Measurements from ENCODE around the gene NFIB. TPM values are rescaled to one million over a fixed set of nuclear protein-coding genes. Genes with fewer than 3 reads are reported as not detected.

The NFIB gene
- total and polyA plus RNA-seq, 8 donors = 8.9 to 65.0 (median 45.7) TPM

DNA sequence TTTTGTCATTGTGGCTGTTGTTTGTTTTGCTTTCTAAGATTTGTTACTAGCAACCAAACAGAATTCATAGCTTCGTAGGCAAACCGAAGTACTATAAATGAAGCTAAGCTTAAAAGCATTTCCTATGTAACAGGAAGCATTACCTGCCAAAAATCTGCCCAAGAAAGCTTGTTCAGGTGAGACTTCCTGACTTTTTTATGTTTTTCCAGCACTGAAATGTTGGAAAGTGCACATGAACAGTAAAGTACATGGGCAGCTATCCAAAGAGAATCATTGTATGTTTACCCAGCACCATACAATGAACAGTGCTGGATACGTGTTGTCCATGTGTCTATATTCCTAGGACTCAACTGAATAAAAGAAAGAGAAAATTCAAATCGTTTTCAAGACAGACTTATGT is 247.1 kb downstream of the NFIB start:
- FAIRE-seq = no peak
- TF ChIP-seq, protein P1, sequence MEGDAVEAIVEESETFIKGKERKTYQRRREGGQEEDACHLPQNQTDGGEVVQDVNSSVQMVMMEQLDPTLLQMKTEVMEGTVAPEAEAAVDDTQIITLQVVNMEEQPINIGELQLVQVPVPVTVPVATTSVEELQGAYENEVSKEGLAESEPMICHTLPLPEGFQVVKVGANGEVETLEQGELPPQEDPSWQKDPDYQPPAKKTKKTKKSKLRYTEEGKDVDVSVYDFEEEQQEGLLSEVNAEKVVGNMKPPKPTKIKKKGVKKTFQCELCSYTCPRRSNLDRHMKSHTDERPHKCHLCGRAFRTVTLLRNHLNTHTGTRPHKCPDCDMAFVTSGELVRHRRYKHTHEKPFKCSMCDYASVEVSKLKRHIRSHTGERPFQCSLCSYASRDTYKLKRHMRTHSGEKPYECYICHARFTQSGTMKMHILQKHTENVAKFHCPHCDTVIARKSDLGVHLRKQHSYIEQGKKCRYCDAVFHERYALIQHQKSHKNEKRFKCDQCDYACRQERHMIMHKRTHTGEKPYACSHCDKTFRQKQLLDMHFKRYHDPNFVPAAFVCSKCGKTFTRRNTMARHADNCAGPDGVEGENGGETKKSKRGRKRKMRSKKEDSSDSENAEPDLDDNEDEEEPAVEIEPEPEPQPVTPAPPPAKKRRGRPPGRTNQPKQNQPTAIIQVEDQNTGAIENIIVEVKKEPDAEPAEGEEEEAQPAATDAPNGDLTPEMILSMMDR (IDR thresholded peaks at IDR 0.05) = no peak
- intact Hi-C loops (cut with DNase I) = no loop called here

DNA sequence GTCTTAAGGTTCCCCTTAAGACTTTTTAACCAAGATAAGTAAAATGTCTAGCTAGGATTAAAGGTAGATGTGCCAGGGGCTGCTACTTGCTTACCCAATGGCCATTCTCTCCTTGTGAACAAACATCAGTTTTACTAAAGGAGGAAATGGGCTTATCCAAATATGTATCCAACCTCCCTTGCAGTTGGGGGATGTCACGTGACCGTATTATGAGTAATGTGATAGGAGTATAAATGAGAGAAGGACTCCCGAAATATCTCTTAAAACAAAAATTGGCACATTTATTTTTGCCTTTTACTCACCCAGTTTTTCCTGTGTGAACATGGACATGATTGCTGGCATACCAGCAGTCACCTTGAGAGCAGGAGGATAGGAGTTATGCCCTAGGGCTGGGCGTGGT is 247.9 kb downstream of the NFIB start:
- no peaks in the 10 kb centered on the region for H3K4me1 ChIP-seq
- ATAC-seq = no peak
- TF ChIP-seq, protein P1 (IDR thresholded peaks at IDR 0.05) = no peak
- intact Hi-C loops (cut with DNase I) = no loop called here
- no peak overlapping the region for H3K27ac ChIP-seq
- no peak overlapping the region for H3K4me3 ChIP-seq
- no peaks in the 10 kb centered on the region for H3K27me3 ChIP-seq
- no peaks in the 10 kb centered on the region for H3K9me3 ChIP-seq
- WGBS, 2 donors = 87 to 92% methylated on average over 4 of the region's 4 CpGs
- DNase-seq = no peak
- no peak for FAIRE-seq
- no peaks in the 10 kb centered on the region for H3K36me3 ChIP-seq

More for the DNA sequence above, 247.1 kb downstream of the NFIB start:
- Histone ChIP-seq H3K27me3 (no peaks in the 10 kb centered on the region), H3K4me3 (no peak overlapping the region), H3K27ac (no peak overlapping the region), H3K36me3 (no peaks in the 10 kb centered on the region), H3K9me3 (no peaks in the 10 kb centered on the region), H3K4me1 (no peaks in the 10 kb centered on the region)
- 71 to 72% methylated on average over 4 of the region's 4 CpGs for WGBS, 2 donors
- ATAC-seq = no peak
- no peak for DNase-seq

DNA sequence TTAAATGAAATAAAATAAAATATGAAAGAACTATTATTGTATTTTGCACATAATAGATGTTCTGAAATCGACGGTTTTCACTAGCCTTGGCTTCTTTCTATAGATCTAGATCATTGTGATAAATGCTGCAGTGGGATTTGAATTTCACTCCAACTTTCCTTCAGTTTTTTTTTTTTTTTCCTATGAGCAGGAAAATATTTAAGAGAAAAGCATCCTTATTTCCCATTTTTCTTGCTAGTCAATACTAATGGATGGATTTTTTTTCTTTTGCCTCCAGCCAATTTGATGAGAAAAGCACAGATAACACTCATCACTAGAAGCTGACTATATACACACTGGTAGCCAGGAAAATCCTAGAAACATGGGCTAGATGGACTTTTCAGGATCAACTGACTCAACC is 249.0 kb downstream of the NFIB start:
- DNase-seq = no peak
- intact Hi-C loops (cut with DNase I) = no loop called here
- Histone ChIP-seq H3K27me3 (no peaks in the 10 kb centered on the region), H3K36me3 (no peaks in the 10 kb centered on the region), H3K4me1 (no peaks in the 10 kb centered on the region), H3K27ac (no peak overlapping the region), H3K4me3 (no peak overlapping the region), H3K9me3 (no peaks in the 10 kb centered on the region)
- WGBS, 2 donors = 80 to 94% methylated on average over 2 of the region's 2 CpGs
- no peak for ATAC-seq
- TF ChIP-seq, protein P1 (IDR thresholded peaks at IDR 0.05) = no peak
- no peak for FAIRE-seq

DNA sequence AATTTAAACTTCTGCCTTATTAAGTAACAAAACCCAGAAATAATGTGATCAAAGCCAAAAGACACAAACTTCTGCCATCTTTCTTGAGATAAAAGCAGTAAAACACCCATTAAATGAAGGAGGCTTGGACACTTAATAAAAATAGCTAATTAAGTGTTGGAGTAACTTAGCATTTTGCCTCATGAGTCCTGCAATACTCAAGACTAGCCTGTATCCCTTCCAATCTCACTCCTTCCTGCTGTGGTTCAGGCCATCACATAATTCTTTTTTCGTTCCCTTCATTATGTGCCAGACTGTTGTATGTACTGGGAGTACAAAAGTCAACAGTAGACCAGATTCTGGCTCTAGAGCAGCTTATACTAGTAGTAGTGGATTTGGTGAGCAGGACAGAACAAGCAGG is 250.2 kb downstream of the NFIB start:
- FAIRE-seq = no peak
- no peak for DNase-seq
- ATAC-seq = no peak

DNA sequence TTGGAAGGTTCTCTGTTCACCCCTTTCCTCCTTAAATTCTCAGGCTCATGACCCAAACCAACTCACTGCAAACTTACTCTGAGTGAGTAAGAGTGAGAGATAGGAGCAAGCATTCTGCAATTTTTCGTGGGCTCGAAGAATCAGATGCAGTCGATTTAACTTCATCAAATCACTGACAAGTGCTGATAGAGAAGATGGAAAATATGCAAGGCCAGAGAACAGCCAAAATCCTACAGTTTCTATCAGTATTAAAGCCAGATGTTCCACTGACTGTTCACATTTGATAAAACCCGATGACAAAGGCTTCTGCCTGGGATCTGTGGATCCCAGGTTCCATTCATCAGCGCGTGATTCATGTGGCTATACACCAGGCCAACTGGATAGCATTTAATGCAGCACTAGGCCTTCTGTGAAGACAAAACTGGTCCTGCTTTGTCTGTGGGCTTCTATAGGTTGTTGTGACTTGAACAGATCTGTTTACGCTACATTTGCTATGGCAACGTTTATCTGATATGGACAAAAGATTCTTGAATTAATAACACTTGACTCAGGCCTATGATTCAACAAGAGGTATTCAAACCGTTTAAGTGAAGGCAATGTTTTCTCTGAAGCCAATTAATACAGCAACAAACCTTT is 251.2 kb downstream of the NFIB start:
- no peak for DNase-seq
- Histone ChIP-seq H3K4me1 (no peaks in the 10 kb centered on the region), H3K27ac (no peak overlapping the region), H3K36me3 (no peaks in the 10 kb centered on the region), H3K27me3 (no peaks in the 10 kb centered on the region), H3K4me3 (no peak overlapping the region), H3K9me3 (no peaks in the 10 kb centered on the region)
- intact Hi-C loops (cut with DNase I) = no loop called here
- WGBS, 2 donors = 75 to 78% methylated on average over 9 of the region's 9 CpGs
- FAIRE-seq = no peak
- ATAC-seq = no peak
- TF ChIP-seq, protein P1 (IDR thresholded peaks at IDR 0.05) = no peak

More for the DNA sequence above, 250.2 kb downstream of the NFIB start:
- no peaks in the 10 kb centered on the region for H3K36me3 ChIP-seq
- H3K4me3 ChIP-seq = no peak overlapping the region
- no peaks in the 10 kb centered on the region for H3K27me3 ChIP-seq
- intact Hi-C loops (cut with DNase I) = no loop called here
- TF ChIP-seq, protein P1 (IDR thresholded peaks at IDR 0.05) = no peak
- H3K9me3 ChIP-seq = no peaks in the 10 kb centered on the region
- 86 to 89% methylated on average over 1 of the region's 1 CpG for WGBS, 2 donors
- H3K4me1 ChIP-seq = no peaks in the 10 kb centered on the region
- H3K27ac ChIP-seq = no peak overlapping the region

All from pancreas (tissue), 10 donors.